HG02943 (cell line): Measurements from ENCODE around the gene FOXA2.

Experiments
- ATAC-seq: cut with Tn5 transposase; IDR thresholded peaks from one replicate; pipeline ENCODE4 v1.9.1; 2021; ENCODE audit warnings: mild to moderate bottlenecking, low read depth, moderate library complexity; ENCODE audit not compliant: unreplicated experiment

The FOXA2 gene

DNA sequence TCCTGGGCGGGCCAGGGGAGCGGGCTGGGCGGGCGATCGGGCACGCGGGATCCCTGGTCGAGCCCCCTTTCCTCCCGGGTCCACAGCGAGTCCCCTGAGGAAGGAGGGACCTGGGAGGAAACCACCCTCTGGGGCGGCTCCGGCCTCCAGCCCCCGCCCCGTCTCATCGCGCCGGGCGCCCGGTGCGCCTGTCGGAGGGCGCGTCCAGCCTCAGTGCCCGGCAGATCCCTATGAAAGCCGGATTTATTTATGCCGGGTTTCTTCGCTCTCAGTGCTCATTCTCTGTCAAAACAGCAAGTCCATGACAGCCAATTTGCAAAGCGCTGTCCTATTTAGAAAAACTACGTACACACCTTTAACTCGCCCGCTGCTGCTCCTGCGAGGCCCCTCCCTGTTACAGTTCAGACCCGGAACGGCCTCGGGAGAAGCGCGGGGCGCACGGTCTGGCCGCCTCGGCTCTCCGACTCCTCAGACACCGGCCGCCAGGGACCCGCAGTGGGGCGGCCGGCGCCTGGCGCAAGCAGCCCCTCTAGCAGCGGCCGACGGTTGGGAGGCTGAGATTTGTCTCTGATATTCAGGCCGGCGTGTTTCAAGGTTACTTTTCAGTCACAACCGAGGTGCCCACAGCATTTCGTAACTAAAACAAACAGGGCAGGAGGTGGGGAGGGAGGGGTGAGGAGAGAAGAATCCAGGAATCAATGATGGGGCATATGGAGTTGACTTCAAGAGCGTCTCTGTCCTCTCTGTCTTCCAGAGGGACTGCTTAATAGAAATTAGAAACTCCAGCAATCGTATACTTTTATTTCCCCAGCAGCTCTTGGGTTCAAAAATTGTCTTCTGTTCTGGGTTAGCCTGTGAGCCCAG lies 782 bp upstream of the FOXA2 start:
- no peak for ATAC-seq

GRCh38 chr20:22583773-22584521 lies 425 bp downstream of the FOXA2 start:
- ATAC-seq: no peak

DNA sequence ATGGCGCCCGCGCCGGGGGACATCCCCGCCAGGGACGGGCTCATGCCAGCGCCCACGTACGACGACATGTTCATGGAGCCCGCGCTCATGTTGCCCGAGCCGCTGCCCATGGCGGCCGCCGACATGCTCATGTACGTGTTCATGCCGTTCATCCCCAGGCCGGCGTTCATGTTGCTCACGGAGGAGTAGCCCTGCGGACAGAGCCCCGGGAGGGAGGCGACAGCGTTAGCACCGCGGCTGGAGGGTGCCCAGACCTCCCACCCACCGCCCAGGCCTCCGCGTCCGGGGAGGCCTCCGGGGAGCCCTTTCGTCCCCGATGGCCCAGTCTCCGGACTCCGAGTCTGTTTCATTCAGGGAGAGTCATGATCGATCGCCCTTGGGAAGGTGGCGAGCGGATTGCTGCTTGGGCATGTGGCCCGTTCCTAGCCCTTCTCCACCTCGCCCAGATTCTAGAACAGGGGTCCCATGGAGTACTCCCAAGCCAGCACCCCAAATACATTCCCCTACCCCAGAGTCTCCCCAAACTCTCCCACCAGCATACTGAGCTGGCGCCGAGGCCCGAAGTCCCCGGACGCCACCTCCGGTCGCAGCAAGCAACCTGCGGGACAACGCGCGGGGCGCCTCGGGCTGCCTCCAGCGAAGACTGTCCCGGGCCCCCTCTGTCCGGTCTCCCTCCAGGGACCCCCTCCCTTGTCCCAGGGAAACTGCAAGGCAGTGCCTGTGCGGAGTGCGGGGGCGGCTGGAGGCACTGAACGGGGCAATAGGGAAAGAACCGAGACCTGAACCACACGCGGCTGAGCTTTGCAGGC lies 1.2 kb downstream of the FOXA2 start:
- ATAC-seq: no peak

- no peak for ATAC-seq
Measured at GRCh38 chr20:22582386-22582963, 1.9 kb downstream of the FOXA2 start.

GRCh38 chr20:22581437-22582385 lies 2.7 kb downstream of the FOXA2 start:
- no peak for ATAC-seq

- no peak for ATAC-seq
Measured at GRCh38 chr20:22579711-22580697, 4.4 kb downstream of the FOXA2 start.

- no peak for ATAC-seq
Measured at GRCh38 chr20:22579119-22579427, 5.3 kb downstream of the FOXA2 start.

GRCh38 chr20:22578221-22579118 lies 5.9 kb downstream of the FOXA2 start:
- no peak for ATAC-seq

GRCh38 chr20:22577515-22578220 lies 6.7 kb downstream of the FOXA2 start:
- ATAC-seq: no peak

GRCh38 chr20:22576733-22577514 lies 7.4 kb downstream of the FOXA2 start:
- no peak for ATAC-seq

DNA sequence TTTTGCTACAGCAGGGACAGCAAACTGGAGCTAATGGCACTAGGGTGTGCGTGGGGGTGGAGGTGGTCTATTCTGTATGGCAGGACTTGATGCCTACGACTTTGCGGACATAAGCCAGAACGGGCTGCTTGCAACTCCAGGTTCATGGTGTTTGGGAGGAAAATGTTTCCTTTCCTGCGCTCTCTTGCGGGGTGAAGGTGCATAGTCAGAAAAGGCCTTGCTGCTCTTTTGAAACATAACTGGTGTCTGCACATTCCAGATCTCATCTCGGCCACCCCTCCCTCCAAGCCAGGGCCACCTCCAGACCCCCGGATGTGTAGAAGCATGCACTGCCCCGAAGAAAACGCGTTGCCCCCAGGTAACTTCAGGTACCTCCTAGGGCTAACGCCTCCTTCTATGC lies 8.1 kb downstream of the FOXA2 start:
- no peak for ATAC-seq

DNA sequence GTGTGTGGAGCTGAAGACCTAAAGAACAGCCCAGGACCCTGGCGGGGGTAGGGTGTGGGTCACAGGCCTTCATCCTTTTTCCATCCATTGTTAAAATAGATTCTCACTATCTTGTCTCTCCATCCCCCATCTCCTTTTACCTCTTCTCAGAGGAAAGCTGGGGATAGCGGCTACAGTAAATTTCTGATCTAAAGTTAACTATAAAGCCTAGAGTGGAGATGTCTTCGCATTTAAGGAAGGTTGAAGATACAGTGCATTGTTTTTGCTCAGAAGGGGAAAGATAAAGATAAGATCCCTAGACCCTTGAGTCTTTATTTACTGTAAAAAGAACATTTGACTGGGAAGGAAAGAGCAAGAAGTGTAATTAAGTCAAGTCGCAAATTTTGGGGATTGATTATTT lies 8.6 kb downstream of the FOXA2 start:
- no peak for ATAC-seq

DNA sequence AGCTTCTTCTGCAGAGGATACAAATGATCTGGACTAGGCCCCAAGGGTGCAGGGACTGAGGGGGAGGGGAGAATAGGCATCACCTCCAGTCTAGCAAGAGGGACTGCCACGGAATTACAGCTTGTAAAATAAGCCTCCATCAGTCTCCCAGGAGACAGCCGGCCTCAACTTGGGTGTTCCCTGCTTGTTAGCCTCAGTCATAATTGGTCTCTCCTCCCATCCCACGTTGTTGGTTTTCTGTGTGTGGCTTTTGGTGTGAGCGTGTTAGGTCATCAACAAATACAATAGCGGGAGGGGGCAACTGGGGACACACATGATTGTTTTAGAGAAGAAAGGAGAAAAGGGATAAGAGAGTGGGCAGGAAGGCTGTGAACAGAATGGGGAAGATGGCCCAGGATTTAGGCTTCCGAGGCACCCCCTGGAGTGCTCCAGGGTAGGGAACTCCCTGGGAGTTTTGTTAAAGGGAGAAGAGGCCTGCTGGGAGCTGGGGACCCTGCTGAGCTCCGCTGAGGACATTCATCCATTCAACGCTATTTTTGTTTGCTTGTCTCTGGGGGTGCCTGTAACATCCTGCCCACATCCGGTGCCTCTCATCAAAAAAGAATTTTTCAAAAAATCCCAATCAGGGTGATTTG lies 9.2 kb downstream of the FOXA2 start:
- no peak for ATAC-seq

GRCh38 chr20:22574545-22575086 lies 9.8 kb downstream of the FOXA2 start:
- ATAC-seq: no peak

DNA sequence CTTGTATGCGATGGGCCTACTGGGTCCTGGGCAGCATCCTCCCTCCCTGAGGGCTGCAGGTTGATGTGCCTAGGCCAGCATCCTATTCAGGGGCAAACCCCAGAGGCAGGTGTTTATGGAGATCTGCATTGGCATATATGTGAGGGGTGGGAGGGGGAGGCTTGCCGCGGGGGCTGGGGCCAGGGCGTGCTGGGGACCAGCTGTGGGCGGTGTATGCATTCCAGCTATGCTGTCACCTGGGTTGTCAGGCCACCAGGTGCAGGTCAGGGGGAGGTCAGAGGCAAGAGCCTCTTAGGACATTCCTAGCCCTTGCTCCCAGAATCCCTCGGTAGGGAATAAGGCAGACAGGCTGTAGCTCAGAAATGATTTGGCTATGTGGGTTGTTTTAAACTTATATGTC lies 11.9 kb downstream of the FOXA2 start:
- no peak for ATAC-seq
